ENCODE measurements around the gene ADAMTS16.

DNA sequence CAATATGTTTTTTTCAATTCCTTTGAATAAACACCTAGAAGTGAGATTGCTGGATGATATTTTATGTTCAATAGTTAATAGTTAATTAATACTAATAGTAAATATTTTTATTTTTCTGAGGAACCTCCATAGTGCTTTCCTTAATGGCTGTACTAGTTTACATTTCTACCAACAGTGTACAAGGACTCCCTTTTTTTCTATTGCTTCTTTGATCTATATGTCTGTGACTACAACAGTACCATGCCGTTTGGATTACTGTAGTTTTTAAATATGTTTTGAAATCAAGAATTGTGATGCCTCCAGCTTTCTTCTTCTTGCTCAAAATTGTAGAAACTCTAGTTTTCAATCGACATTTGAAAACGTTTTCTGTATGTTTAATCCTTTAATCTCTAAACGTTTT lies 39.5 kb upstream of the ADAMTS16 start:
- TF ChIP-seq, protein P1, sequence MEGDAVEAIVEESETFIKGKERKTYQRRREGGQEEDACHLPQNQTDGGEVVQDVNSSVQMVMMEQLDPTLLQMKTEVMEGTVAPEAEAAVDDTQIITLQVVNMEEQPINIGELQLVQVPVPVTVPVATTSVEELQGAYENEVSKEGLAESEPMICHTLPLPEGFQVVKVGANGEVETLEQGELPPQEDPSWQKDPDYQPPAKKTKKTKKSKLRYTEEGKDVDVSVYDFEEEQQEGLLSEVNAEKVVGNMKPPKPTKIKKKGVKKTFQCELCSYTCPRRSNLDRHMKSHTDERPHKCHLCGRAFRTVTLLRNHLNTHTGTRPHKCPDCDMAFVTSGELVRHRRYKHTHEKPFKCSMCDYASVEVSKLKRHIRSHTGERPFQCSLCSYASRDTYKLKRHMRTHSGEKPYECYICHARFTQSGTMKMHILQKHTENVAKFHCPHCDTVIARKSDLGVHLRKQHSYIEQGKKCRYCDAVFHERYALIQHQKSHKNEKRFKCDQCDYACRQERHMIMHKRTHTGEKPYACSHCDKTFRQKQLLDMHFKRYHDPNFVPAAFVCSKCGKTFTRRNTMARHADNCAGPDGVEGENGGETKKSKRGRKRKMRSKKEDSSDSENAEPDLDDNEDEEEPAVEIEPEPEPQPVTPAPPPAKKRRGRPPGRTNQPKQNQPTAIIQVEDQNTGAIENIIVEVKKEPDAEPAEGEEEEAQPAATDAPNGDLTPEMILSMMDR (IDR thresholded peaks at IDR 0.05): no peak
- TF ChIP-seq, protein P2, sequence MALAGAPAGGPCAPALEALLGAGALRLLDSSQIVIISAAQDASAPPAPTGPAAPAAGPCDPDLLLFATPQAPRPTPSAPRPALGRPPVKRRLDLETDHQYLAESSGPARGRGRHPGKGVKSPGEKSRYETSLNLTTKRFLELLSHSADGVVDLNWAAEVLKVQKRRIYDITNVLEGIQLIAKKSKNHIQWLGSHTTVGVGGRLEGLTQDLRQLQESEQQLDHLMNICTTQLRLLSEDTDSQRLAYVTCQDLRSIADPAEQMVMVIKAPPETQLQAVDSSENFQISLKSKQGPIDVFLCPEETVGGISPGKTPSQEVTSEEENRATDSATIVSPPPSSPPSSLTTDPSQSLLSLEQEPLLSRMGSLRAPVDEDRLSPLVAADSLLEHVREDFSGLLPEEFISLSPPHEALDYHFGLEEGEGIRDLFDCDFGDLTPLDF (CRISPR knock-in tag; IDR thresholded peaks at IDR 0.05): no peak

Data from WTC11 (cell line).